Endothelial cell of umbilical vein (primary cell): Measurements from ENCODE around the gene DOCK1. TPM values are rescaled to one million over a fixed set of nuclear protein-coding genes. Genes with fewer than 3 reads are reported as not detected.

ENCODE experiments used
- BruUV-seq: library from RNA; stranded (reverse); fragments of 400-500 nt; replicated peaks from 2 replicates; lab custom pipeline; 2021; lab: Mats Ljungman, UMichigan
- CTCF ChIA-PET: fragments of 300-600, 350-600 bp; sonication (Branson Sonifier 250); formaldehyde crosslinking; loops from one replicate; lab custom pipeline; 2021; ENCODE audit warnings: antibody characterized with exemption, inconsistent platforms; lab: Charles Lee
- POLR2A ChIA-PET: fragments of 300-600, 350-600 bp; sonication (Branson Sonifier 250); formaldehyde crosslinking; loops from one replicate; lab custom pipeline; 2021; ENCODE audit warnings: antibody characterized with exemption, inconsistent platforms; lab: Charles Lee
- DNase-seq: peaks from one replicate; pipeline ENCODE4 v3.0.0-alpha.2; 2011; ENCODE audit warnings: low read depth, low spot score
- FAIRE-seq: peaks from 2 replicates; lab custom pipeline; 2011; peaks lifted over from hg19 to GRCh38; lab: Jason Lieb, UNC
- H2AFZ ChIP-seq: 2 replicates; pipeline ENCODE4 v1.6.0; 2012; ENCODE audit warnings: low read depth, low read length, control low read depth, inconsistent platforms
- H3K27ac ChIP-seq: 2 replicates; pipeline ENCODE4 v1.5.1; 2011; ENCODE audit warnings: low read depth, mild to moderate bottlenecking, control low read depth, low read length, moderate library complexity; ENCODE audit not compliant: insufficient read depth
- H3K27me3 ChIP-seq, 2 experiments: 2 replicates each; pipeline versions ENCODE4 v1.6.0 to v1.6.1; 2011; ENCODE audit warnings: low read length in 2 of 2, mixed read lengths in 1 of 2; ENCODE audit not compliant: control insufficient read depth in 2 of 2, insufficient read depth in 2 of 2
- H3K36me3 ChIP-seq, 2 experiments: 2 replicates in 1 of 2; 3 replicates in 1 of 2; pipeline ENCODE4 v1.5.1; 2011; ENCODE audit warnings: low read length in 2 of 2, mild to moderate bottlenecking in 1 of 2, moderate library complexity in 1 of 2; ENCODE audit not compliant: control insufficient read depth in 2 of 2, insufficient read depth in 2 of 2; ENCODE audit errors: extremely low read depth in 1 of 2
- H3K4me1 ChIP-seq: 3 replicates; pipeline ENCODE4 v1.5.1; 2011; ENCODE audit warnings: mild to moderate bottlenecking, low read length; ENCODE audit not compliant: control insufficient read depth, insufficient read depth; ENCODE audit errors: extremely low read depth
- H3K4me2 ChIP-seq: 2 replicates; pipeline ENCODE4 v1.6.1; 2011; ENCODE audit warnings: low read length, control low read depth, mixed read lengths; ENCODE audit not compliant: insufficient read depth
- H3K4me3 ChIP-seq, 3 experiments: fragments of 200-600 bp in 1 of 3; sonication (generic), shearing (Covaris generic) in 1 of 3; replicated peaks in 1 of 3; 2 replicates each; pipeline ENCODE4 v1.5.1; 2011 to 2016; ENCODE audit warnings: control low read depth in 3 of 3, low read length in 3 of 3, mild to moderate bottlenecking in 2 of 3, inconsistent platforms in 1 of 3, low read depth in 1 of 3, moderate library complexity in 1 of 3; ENCODE audit not compliant: insufficient read depth in 1 of 3
- H3K79me2 ChIP-seq: 2 replicates; pipeline ENCODE4 v1.6.0; 2012; ENCODE audit warnings: low read length, inconsistent platforms; ENCODE audit not compliant: control insufficient read depth, insufficient read depth
- H3K9ac ChIP-seq: replicated peaks from 2 replicates; pipeline ENCODE3; 2011; ENCODE audit warnings: low read length, control low read depth; ENCODE audit not compliant: insufficient read depth; ENCODE audit errors: extremely low read depth
- H3K9me1 ChIP-seq: replicated peaks from 3 replicates; pipeline ENCODE4 v1.6.0; 2011; ENCODE audit warnings: mild to moderate bottlenecking, low read length; ENCODE audit not compliant: control insufficient read depth, insufficient read depth; ENCODE audit errors: extremely low read depth
- H3K9me3 ChIP-seq: replicated peaks from 2 replicates; pipeline ENCODE4 v1.5.1; 2012; ENCODE audit warnings: low read length, inconsistent platforms; ENCODE audit not compliant: control insufficient read depth, insufficient read depth
- H4K20me1 ChIP-seq: replicated peaks from 2 replicates; pipeline ENCODE3; 2011; ENCODE audit warnings: mild to moderate bottlenecking, low read length; ENCODE audit not compliant: control insufficient read depth, insufficient read depth; ENCODE audit errors: extremely low read depth
- CTCF ChIP-seq, 2 donors: IDR thresholded peaks; 1 replicate in 1 of 2; 2 replicates in 1 of 2; pipeline ENCODE4 v1.5.1; 2011; ENCODE audit warnings: low read length in 2 of 2, mild to moderate bottlenecking in 2 of 2, moderate library complexity in 2 of 2, control low read depth in 1 of 2, inconsistent platforms in 1 of 2, low read depth in 1 of 2; ENCODE audit not compliant: insufficient read depth in 1 of 2; ENCODE audit errors: extremely low read depth in 1 of 2
- EZH2 ChIP-seq: IDR thresholded peaks from 2 replicates; pipeline ENCODE4 v1.6.1; 2012; ENCODE audit warnings: borderline replicate concordance, low read depth, mild to moderate bottlenecking, moderate library complexity, low read length, inconsistent platforms; ENCODE audit not compliant: severe bottlenecking
- FOS ChIP-seq: IDR thresholded peaks from 2 replicates; pipeline ENCODE4 v1.6.1; 2011; ENCODE audit warnings: mild to moderate bottlenecking, low read length, moderate library complexity, borderline replicate concordance; ENCODE audit not compliant: insufficient read depth
- GATA2 ChIP-seq: IDR thresholded peaks from 2 replicates; pipeline ENCODE4 v1.7.0; 2011; ENCODE audit warnings: low read depth, mild to moderate bottlenecking, moderate library complexity, mixed read lengths, low read length; ENCODE audit not compliant: insufficient read length, insufficient read depth
- JUN ChIP-seq: IDR thresholded peaks from 2 replicates; pipeline ENCODE4 v1.6.1; 2011; ENCODE audit warnings: borderline replicate concordance, low read depth; ENCODE audit not compliant: insufficient read length, insufficient read depth
- MAX ChIP-seq: IDR thresholded peaks from 2 replicates; pipeline ENCODE4 v1.6.1; 2011; ENCODE audit not compliant: insufficient read depth, insufficient read length
- MYC ChIP-seq: IDR thresholded peaks from one replicate; pipeline ENCODE4 v1.6.1; 2011; ENCODE audit warnings: mild to moderate bottlenecking, low read depth, low read length
- POLR2A ChIP-seq: IDR thresholded peaks from 2 replicates; pipeline ENCODE4 v1.6.1; 2012; ENCODE audit warnings: low read depth, mild to moderate bottlenecking, control low read depth, low read length
- POLR2AphosphoS5 ChIP-seq: IDR thresholded peaks from 2 replicates; pipeline ENCODE4 v1.6.1; 2012; ENCODE audit warnings: low read depth, mild to moderate bottlenecking, control low read depth, low read length, moderate library complexity; ENCODE audit not compliant: insufficient read depth
- dilution Hi-C: fragments of 300-500 bp; cut with MboI; formaldehyde crosslinking; loops from one replicate; pipeline ENCODE4 v1.15.0; 2019; ENCODE audit warnings: low sequenced_read_pairs; ENCODE audit not compliant: extremely low pct_ligation_motif_present
- intact Hi-C: fragments of 100-400 bp; cut with micrococcal nuclease; formaldehyde crosslinking; loops from one replicate; pipeline ENCODE4 v1.10.0; 2022
- polyA plus RNA-seq, 4 experiments: library from polyadenylated mRNA; depleted of rRNA in 3 of 4; stranded (reverse) in 3 of 4; unstranded in 1 of 4; fragments of >200 nt; gene quantifications; 2 replicates each; pipeline versions ENCODE4 v1.2.1 to v1.2.3, GENCODE V29; 2011 to 2012; ENCODE audit warnings: missing spikeins in 1 of 4
- total RNA-seq: library from RNA; stranded (reverse); gene quantifications from 2 replicates; pipeline ENCODE4 v1.2.3, GENCODE V29; 2021

Gene DOCK1
- total and polyA plus RNA-seq, 2 donors (not counting 3 experiments of a cell fraction or from before 2014, with no cell fraction given): 22.5 to 83.1 TPM

GRCh38 chr10:126950401-126951105 is 45.3 kb downstream of the DOCK1 start:
- H3K4me3 ChIP-seq: no peak overlapping the region
- dilution Hi-C loops (no loop called here), intact Hi-C loops (no loop called here)
- no peaks in the 10 kb centered on the region for H3K27me3 ChIP-seq
- peaks cover 92% of the 10 kb centered on the region for H3K79me2 ChIP-seq
- H3K4me1 ChIP-seq: no peaks in the 10 kb centered on the region
- H3K27ac ChIP-seq: no peak overlapping the region
- H4K20me1 ChIP-seq: peaks cover 3% of the 10 kb centered on the region
- DNase-seq (no peak), FAIRE-seq (no peak)
- H2AFZ ChIP-seq: no peak overlapping the region
- no peaks in the 10 kb centered on the region for H3K36me3 ChIP-seq
- no peak overlapping the region for H3K9ac ChIP-seq
- no peaks in the 10 kb centered on the region for H3K9me1 ChIP-seq
- H3K4me2 ChIP-seq: no peak overlapping the region
- no TSS peak for BruUV-seq
- ChIA-PET CTCF (no interaction called here), POLR2A (no interaction called here)
- peaks cover 4% of the 10 kb centered on the region for H3K9me3 ChIP-seq
- no peak for TF ChIP-seq MYC
- TF ChIP-seq CTCF (IDR thresholded peaks at IDR 0.05; ENCODE audit: extremely low read depth in 1 of 2, insufficient read depth in 1 of 2, low read depth in 1 of 2, low read length in 2 of 2): no peak
- no peak for TF ChIP-seq POLR2A
- TF ChIP-seq FOS: no peak
- TF ChIP-seq JUN: no peak

- Histone ChIP-seq H3K9ac (no peak overlapping the region), H3K9me1 (no peaks in the 10 kb centered on the region), H3K4me3 (no peak overlapping the region), H4K20me1 (no peaks in the 10 kb centered on the region), H3K9me3 (no peaks in the 10 kb centered on the region), H3K4me2 (no peak overlapping the region), H3K36me3 (no peaks in the 10 kb centered on the region), H3K27me3 (no peaks in the 10 kb centered on the region), H3K4me1 (no peaks in the 10 kb centered on the region), H3K79me2 (peaks cover 97% of the 10 kb centered on the region), H3K27ac (no peak overlapping the region), H2AFZ (no peak overlapping the region)
- TF ChIP-seq CTCF (IDR thresholded peaks at IDR 0.05; ENCODE audit: extremely low read depth in 1 of 2, insufficient read depth in 1 of 2, low read depth in 1 of 2, low read length in 2 of 2) (no peak), MAX (no peak), MYC (no peak), JUN (no peak), EZH2 (no peak), FOS (no peak), POLR2AphosphoS5 (no peak), GATA2 (no peak), POLR2A (no peak)
- DNase-seq: no peak
- ChIA-PET CTCF (no interaction called here), POLR2A (no interaction called here)
- dilution Hi-C loops: no loop called here
- intact Hi-C loops: no loop called here
- no peak for FAIRE-seq
- no TSS peak for BruUV-seq
These were observed 48.7 kb downstream of the DOCK1 start for GRCh38 chr10:126953886-126954285.
